Measurements from ENCODE around the gene SLC31A1.
"Not testable (repeated sequence)": the region's sequence is repeated elsewhere in the genome, so short reads cannot be mapped to it uniquely, and the experiment has no call there.

SLC31A1 gene

DNA sequence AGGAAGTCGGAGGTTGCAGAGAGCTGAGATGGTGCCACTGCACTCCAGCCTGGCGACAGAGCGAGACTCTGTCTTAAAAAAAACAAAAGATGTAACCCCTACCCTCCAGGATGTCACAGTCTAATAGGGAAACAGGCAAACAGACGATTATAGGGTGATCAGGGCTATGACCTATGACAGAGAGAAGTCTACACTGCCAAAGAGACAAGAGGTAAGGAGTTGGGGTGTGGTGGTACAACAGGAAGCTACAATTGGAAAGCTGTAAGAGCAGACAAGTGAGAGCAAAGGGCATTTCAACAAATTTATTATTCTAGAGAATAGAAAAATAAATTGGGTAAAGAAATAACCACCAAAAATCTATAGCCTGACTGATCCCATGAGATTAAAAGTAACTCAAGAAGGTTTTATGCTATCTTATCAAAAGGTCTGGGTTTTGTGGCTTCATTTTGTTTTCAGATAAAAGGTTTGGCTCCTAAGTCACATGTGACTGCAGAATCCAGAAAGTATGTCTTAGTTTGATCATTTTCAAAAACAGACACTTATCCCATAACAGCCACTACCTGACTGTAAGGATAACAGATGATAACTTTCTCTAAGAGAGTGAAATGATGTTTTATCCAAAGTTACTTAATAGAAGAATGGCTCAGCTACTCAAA, 46.7 kb downstream of the SLC31A1 start:
- DNase-seq: no peak

- DNase-seq: no peak
Observed at GRCh38 chr9:113269355-113269754, 48.0 kb downstream of the SLC31A1 start.

GRCh38 chr9:113269871-113270270, 48.5 kb downstream of the SLC31A1 start:
- DNase-seq: no peak

- peak; percentile 73 for DNase-seq
Observed at GRCh38 chr9:113274474-113275156, 53.3 kb downstream of the SLC31A1 start.

- DNase-seq: peak; percentile 99
Observed at GRCh38 chr9:113275157-113276131, 54.1 kb downstream of the SLC31A1 start, which contains the start of the genes CDC26 and PRPF4. Gene CDC26, minus strand, starts transcription at chr9:113275572. Its CDS starts 3,065 bp downstream, at chr9:113272507. Gene PRPF4, plus strand, starts transcription at chr9:113275658. Its CDS starts 86 bp downstream, at chr9:113275744.

GRCh38 chr9:113278840-113279239, 57.5 kb downstream of the SLC31A1 start:
- DNase-seq: no peak

GRCh38 chr9:113281356-113281755, 60.0 kb downstream of the SLC31A1 start:
- DNase-seq: no peak

DNA sequence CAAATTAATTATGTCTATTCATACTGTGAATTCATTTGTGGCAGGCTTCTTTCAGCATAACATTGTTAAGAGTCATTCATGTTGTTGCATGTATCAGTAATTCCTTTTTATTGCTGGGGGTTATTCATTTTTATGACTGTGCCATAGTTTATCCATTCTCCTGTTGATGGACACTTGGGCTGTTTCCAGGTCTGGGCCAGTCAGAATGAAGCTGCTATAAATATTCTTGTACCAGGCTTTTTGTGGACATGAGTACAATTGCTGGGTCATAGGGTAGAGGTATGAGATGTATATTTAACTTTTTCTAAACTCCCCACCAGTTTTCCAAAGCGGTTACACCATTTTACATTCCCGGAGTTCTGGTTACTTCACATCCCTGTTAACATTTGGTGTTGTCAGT, 67.7 kb downstream of the SLC31A1 start:
- no peak for DNase-seq

DNA sequence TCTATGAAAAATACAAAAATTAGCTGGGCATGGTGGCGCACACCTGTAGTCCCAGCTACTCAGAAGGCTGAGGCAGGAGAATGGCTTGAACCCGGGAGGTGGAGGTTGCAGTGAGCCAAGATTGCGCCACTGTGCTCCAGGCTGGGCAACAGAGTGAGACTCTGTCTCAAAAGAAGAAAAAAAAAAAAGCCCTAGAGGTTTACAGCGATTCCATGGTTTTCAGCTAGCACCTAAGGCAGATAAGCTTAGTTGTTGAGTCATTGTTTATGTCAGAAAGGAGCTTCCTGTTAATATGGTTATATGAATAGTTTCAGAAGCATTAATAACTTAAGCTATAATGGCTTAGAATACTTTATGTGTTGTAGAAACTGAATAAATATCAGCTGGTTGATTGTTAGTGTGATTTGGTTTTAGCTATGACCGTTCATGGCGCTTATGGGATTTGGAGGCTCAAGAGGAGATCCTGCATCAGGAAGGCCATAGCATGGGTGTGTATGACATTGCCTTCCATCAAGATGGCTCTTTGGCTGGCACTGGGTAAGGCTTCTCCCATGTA, 68.8 kb downstream of the SLC31A1 start:
- DNase-seq: no peak

DNA sequence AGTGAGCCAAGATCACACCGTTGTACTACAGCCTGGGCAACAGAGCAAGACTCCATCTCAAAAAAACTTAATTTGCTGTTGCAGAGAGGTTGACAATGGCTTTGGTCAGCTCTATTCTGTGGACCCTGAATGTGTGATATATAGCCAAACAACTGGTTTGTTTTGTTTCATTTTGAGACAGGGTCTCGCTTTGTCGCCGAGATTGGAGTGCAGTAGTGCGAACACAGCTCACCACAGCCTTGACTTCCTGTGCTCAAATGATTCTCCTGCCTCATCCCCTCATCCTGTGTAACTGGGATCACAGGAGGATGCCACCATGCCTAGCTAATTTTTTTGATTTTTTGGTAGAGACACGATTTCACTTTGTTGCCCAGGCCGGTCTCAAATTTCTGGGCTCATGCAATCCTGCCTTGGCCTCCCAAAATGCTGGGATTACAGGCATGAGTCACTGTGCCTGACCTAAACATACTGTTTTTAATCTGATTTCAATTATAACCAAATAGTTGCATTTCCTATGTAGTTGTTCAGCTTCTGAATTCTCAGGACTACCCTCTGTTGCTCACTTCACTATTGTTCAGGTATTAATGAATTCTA, 72.0 kb downstream of the SLC31A1 start:
- DNase-seq: no peak

GRCh38 chr9:113296247-113296646, 74.9 kb downstream of the SLC31A1 start:
- DNase-seq: not testable (repeated sequence)

DNA sequence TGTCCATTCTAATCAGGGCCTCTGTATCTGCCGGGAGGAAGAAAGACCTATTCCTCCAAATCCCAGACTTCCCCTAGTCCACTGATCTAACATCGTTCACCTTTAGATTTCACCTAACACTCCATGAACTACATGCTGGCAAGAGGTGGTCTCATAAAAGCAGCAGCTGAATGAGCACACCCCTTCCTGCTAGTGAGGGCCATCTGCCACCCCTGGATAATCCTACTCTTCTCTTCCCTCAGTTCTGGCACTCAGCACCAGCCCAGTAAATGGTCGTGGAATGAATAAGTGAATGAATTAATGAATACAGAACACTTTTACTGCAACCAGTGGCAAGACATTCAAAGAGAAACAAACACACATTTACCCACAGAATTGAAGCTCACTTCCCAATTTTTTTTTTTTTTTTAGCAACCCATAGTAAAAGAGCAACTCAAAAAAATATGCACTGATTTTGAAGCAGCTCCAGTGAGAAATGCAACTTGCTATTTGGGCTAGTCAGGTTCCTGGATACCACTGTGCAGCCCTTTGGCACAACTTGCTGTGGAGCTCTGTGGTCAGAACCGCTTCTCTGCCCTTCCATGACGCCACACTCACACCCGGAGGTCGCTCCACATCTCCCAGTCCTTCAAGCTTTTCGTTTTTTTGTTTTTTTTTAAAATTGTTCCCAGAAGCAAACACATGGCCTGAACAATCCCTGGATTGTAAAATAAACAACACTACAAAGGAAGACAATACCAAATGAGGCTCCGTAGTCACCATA, 75.6 kb downstream of the SLC31A1 start:
- no peak for DNase-seq

- no peak for DNase-seq
Observed at GRCh38 chr9:113298311-113298710, 77.0 kb downstream of the SLC31A1 start.

DNA sequence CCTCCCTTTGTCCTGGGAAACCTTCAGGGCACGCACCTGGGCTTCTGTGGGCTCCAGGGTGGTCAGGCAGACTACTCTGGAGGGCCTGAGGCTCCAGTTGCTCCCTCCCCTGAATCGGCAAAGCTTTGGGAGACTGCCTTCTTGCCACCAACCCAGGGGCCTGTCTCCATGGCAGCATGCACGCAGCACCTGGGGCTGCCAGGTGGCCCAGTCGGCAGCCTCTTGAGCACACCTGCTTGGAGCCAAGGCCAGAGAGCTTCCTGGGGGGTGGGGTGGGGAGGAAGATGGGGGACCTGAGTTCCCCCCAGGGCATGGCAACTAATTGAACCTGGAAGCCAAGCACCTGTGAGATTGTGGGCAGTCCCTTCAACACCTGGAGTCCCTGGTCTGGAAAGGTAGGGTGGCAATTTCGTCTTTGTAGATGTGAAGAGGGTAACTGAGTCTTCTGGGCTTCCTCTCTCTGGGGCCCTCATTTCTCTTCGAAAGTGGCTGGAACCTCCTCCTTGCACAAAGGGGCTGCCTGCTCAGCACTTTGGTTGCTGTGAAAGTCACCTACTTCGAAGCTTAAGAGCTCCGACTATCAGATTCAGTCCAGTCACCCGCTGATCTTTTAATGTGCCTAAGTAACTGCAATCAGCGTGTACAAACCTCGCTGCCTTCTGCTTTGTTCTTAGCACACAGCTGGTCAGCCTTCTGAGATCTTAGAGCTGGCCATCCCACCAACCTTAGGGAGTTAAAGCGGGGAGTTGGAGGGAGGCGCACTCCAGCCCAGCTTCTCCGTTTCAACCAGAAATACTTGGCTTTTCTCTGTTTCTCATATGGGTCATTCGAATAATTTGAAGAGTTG, 77.8 kb downstream of the SLC31A1 start:
- peak; percentile 91 for DNase-seq

DNA sequence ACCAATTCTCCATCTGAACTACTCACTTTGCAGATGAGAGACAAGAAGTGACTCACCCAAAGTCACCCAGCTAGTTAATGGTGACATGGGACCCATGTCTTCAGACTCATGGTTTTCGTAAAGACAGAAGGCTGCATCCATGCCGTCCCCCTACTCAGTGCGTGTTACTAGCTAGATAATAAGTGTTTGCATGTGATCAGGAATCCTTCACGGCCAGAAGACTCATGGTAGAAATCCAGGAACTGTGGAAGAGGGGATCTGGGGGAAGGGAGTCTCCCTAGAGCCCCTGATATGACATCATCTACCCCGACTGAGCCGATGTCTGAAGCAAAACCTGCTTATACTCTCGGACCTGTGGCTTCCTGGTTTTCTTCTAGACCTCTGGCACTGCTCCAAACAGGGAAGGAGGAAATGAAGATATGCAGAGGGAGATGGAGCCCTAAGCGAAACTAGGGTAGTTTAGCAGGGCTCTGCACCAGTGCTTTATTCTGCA, 78.5 kb downstream of the SLC31A1 start:
- DNase-seq: peak; percentile 19

- no peak for DNase-seq
Observed at GRCh38 chr9:113301548-113301947, 80.2 kb downstream of the SLC31A1 start.

DNA sequence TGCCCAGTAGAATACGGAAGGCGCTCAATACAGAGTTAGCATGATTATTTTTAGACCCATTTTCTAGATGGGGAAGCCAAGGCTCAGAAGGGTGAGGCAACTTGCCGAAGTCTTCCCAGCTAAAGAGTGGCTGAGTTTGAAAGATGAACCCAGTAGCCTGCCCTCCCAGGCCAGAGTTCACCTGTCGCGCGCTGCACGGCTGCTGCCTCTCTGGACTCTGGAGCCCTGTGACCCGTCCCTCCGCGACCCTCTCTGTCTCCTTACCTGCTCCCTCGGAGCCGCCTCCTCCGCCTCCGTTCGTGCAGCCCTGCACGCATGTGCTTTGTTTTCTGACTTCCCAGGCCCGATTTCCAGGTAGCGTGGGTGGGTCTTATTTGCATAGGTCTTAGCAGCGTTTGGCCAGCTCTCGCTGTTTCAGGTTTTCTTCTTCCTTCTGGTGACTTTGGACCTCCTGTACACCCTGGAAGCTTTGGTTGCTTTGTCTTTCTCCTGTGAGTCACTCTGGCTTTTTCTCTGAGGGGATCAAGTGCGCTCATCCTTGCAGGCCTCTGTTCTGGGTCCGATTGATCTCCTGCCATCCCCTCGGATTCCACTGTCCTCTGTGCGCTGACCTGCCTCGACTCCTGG, 81.6 kb downstream of the SLC31A1 start, which contains the start of gene RNF183:
RNF183 (minus strand) TSS at position 585 of the 627 bp plus-strand sequence. CDS start 5,192 bp downstream, outside the sequence.
- no peak for DNase-seq

- no peak for DNase-seq
Observed at GRCh38 chr9:113306566-113306965, 85.2 kb downstream of the SLC31A1 start.

- DNase-seq: no peak
Observed at GRCh38 chr9:113307396-113307975, 86.1 kb downstream of the SLC31A1 start.

Data from NCI-H345 (cell line).